ENCODE data around the gene GP1BB. TPM values are rescaled to one million over a fixed set of nuclear protein-coding genes. Genes with fewer than 3 reads are reported as not detected.

The GP1BB gene
- total RNA-seq, 1 donor from 2014 or later: 2.4 TPM

DNA sequence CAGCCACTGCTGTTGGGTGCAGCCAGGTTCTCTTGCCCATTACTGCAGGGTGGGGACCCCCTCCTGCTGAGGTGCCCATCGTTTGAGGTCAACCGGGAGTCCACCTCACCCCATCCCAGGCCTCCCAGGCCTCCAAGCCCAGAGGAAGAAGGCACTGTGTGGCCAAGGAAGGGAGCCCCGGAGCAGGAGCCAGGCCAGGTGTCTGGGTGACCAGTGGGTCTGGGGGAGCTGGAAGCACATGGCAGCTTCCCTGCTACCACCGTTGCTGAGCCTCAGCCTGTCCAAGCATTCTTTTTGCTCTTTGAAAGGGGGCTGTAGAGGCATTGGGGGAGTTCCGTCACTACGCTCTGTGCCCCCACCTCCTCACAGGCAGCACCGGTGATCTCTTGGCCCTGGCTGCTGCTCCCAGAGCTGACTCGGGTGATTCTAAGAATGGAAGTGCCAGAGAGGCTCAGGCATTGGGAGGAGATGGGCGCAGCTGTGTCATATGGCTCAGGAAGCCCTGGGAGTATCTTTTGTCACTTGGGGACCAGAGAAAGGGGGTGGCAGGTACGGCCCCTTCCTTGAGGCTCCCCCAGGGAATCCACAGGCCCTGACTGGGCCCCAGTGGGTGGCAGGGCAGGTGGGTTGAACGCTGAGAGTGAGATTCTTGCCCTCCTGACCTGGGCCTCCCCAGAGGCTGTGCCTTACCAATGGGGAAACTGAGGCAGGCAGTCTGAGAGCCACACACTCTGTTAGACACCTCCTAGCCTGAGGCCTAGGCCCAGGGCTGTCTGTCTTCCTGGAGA is 7.1 kb upstream of the GP1BB start:
- peak overlapping the region; percentile 84 for H3K4me3 Mint-ChIP-seq
- H3K36me3 Mint-ChIP-seq: peaks cover 14% of the 10 kb centered on the region
- peaks cover 25% of the 10 kb centered on the region for H3K27me3 Mint-ChIP-seq
- DNase-seq (ENCODE audit: extremely low spot score, unreplicated experiment): no peak
- H3K27ac Mint-ChIP-seq: no peak overlapping the region
- H3K4me1 Mint-ChIP-seq (ENCODE audit: unreplicated experiment): no peaks in the 10 kb centered on the region
- no peaks in the 10 kb centered on the region for H3K9me3 Mint-ChIP-seq
- no peak for TF ChIP-seq CTCF (conservative IDR thresholded peaks at IDR 0.05)

- peaks cover 17% of the 10 kb centered on the region for H3K36me3 Mint-ChIP-seq
- no peak overlapping the region for H3K27ac Mint-ChIP-seq
- no peak overlapping the region for H3K4me3 Mint-ChIP-seq
- no peak for DNase-seq (ENCODE audit: extremely low spot score, unreplicated experiment)
- no peaks in the 10 kb centered on the region for H3K4me1 Mint-ChIP-seq (ENCODE audit: unreplicated experiment)
- no peaks in the 10 kb centered on the region for H3K9me3 Mint-ChIP-seq
- peaks cover 30% of the 10 kb centered on the region for H3K27me3 Mint-ChIP-seq
- TF ChIP-seq CTCF (conservative IDR thresholded peaks at IDR 0.05): no peak
These were observed 6.6 kb upstream of the GP1BB start for GRCh38 chr22:19716829-19717105.

DNA sequence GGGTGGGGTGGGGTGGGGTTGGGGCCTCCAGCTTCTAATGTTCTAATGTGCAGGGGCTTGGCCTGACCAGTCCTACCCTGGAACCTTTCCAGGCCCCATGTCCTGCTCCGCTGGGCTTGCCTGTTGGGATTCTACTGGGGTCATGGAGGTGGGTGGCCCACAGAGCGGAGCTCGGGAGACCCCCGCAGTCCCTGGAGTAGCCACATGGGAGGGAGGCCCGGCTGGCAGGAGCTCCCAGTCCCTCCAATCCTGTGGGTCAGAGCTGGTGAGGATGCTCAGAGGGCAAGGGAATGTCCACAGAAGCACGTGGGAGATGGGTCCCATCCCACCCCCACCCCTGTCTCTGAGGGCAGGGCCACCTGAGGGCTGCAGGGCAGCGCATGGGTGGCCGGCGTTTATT is 6.2 kb upstream of the GP1BB start:
- Mint-ChIP-seq H3K36me3 (peaks cover 17% of the 10 kb centered on the region), H3K4me3 (peak overlapping the region; percentile 86), H3K9me3 (no peaks in the 10 kb centered on the region), H3K4me1 (ENCODE audit: unreplicated experiment) (no peaks in the 10 kb centered on the region), H3K27ac (no peak overlapping the region), H3K27me3 (peaks cover 31% of the 10 kb centered on the region)
- no peak for DNase-seq (ENCODE audit: extremely low spot score, unreplicated experiment)
- TF ChIP-seq CTCF (conservative IDR thresholded peaks at IDR 0.05): no peak

DNA sequence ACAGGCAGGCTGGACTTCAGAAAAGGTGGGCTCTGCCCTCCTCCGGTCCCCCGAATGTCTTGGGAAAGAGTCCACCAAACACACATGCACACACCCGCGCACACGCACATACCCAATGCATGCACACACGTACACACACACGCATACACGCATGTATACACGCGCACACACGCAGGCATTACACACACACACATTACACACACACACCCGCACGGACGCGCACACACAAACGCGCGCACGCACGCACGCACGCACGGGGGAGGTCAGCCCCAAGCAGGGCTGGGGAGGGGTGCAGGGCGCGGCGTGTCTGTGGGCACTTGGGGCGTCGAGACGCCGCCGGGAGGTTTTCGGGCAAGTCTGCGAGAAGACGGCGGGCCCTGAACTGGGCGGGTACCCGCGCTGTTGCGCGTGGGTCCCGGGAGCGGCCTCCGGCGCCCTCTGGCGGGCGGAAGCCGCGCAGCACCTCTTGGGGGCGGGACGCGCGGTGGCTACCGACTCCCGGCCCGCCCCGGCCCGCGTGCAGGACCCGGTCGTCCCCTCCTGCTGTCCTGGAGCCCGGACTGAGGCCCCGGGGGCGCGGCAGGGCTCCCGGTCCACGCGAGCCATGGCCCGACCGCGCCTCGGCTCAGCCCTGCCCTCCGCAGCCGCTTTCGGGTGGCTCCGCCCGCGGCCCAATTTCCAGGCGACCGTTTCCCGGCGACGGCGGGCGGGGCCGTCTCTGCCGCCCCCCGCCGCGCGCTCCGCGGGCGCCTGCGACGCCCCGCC is 5.5 kb upstream of the GP1BB start:
- H3K36me3 Mint-ChIP-seq: peaks cover 17% of the 10 kb centered on the region

DNA sequence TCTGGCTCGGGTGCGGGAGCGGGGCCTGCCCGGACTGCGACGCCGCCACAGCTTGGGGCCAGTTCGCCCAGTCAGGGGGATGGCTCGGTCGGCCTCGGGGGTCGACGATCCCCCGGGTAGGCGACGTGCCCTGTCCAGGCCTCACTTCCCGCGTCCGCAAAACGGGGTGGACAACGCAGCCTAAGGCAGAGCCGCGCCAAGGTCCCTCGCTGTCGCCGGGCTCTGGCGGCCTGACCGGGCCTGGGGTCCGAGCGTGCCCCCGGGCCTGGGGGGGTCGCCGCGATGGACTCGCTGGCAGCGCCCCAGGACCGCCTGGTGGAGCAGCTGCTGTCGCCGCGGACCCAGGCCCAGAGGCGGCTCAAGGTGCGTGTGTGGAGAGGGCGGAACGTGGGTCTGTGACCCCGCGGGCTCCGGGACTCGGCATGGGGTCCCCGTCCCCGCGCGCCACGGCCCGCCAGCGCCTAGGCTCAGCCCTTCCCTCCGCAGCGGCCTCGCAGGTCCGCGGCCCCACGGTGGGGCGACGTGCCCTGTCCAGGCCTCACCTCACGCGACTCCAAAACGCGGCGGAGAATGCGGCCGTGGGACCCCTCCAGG is 4.8 kb upstream of the GP1BB start:
- Mint-ChIP-seq H3K27me3 (peaks cover 43% of the 10 kb centered on the region), H3K4me1 (ENCODE audit: unreplicated experiment) (no peaks in the 10 kb centered on the region), H3K27ac (no peak overlapping the region), H3K36me3 (peaks cover 17% of the 10 kb centered on the region), H3K9me3 (no peaks in the 10 kb centered on the region), H3K4me3 (no peak overlapping the region)
- TF ChIP-seq CTCF (conservative IDR thresholded peaks at IDR 0.05): no peak
- DNase-seq (ENCODE audit: extremely low spot score, unreplicated experiment): no peak

More for the DNA sequence above, 5.5 kb upstream of the GP1BB start:
- DNase-seq (ENCODE audit: extremely low spot score, unreplicated experiment): peak; percentile 88
- H3K4me3 Mint-ChIP-seq: peak overlapping the region; percentile 86
- no peaks in the 10 kb centered on the region for H3K9me3 Mint-ChIP-seq
- no peaks in the 10 kb centered on the region for H3K4me1 Mint-ChIP-seq (ENCODE audit: unreplicated experiment)
- peak; percentile 98 for TF ChIP-seq CTCF (conservative IDR thresholded peaks at IDR 0.05)
- peaks cover 36% of the 10 kb centered on the region for H3K27me3 Mint-ChIP-seq
- peak overlapping the region; percentile 62 for H3K27ac Mint-ChIP-seq

All from type B pancreatic cell (in vitro differentiated cells).